GM12878 (cell line): ENCODE measurements around the gene PTRH2.

Experiments
- BHLHE40 ChIP-seq, 2 experiments: fragments of 450-650 bp in 1 of 2; IDR thresholded peaks; 2 replicates each; pipeline ENCODE4 v1.6.1; 2011 to 2017; ENCODE audit warnings: low read depth in 2 of 2, borderline replicate concordance in 1 of 2, improper control_type of control experiment in 1 of 2, low read length in 1 of 2, mild to moderate bottlenecking in 1 of 2
- FOS ChIP-seq: IDR thresholded peaks from 3 replicates; pipeline ENCODE4 v1.6.1; 2011; ENCODE audit warnings: borderline replicate concordance; ENCODE audit not compliant: insufficient read length; ENCODE audit errors: extremely low read depth
- GABPA ChIP-seq: IDR thresholded peaks from 2 replicates; pipeline ENCODE4 v1.6.1; 2014; ENCODE audit warnings: antibody characterized with exemption, low read depth, mild to moderate bottlenecking, inconsistent platforms
- MXI1 ChIP-seq: fragments of 150-350 bp; IDR thresholded peaks from 2 replicates; pipeline ENCODE4 v1.6.1; 2011; ENCODE audit warnings: low read depth, mild to moderate bottlenecking, inconsistent platforms, low read length, improper control_type of control experiment
- MYC ChIP-seq: IDR thresholded peaks from 2 replicates; pipeline ENCODE4 v1.6.1; 2011; ENCODE audit warnings: mild to moderate bottlenecking, low read length, moderate library complexity, inconsistent platforms; ENCODE audit not compliant: insufficient read depth, insufficient replicate concordance, insufficient read length, severe bottlenecking
- POLR2A ChIP-seq: IDR thresholded peaks from 2 replicates; pipeline ENCODE4 v1.6.1; 2011; ENCODE audit warnings: low read depth, mild to moderate bottlenecking, low read length
- POLR2AphosphoS5 ChIP-seq: IDR thresholded peaks from 2 replicates; pipeline ENCODE4 v1.6.1; 2011; ENCODE audit warnings: mild to moderate bottlenecking, low read length, inconsistent platforms
- RAD21 ChIP-seq: IDR thresholded peaks from 2 replicates; pipeline ENCODE4 v1.6.1; 2011; ENCODE audit warnings: mild to moderate bottlenecking, low read depth, low read length, moderate library complexity; ENCODE audit not compliant: insufficient read depth
- SRF ChIP-seq, 2 experiments: IDR thresholded peaks; 2 replicates each; pipeline ENCODE4 v1.6.1; 2011; ENCODE audit warnings: low read depth in 2 of 2, low read length in 2 of 2, mild to moderate bottlenecking in 1 of 2, moderate library complexity in 1 of 2
- TBL1XR1 ChIP-seq: IDR thresholded peaks from 2 replicates; pipeline ENCODE4 v1.6.1; 2012; ENCODE audit warnings: low read depth, low read length, improper control_type of control experiment
- TF ChIP-seq, protein P1 (sequence below): IDR thresholded peaks from 2 replicates; pipeline ENCODE4 v1.6.1; 2011; ENCODE audit warnings: low read depth, low read length, improper control_type of control experiment, borderline replicate concordance
- TF ChIP-seq, protein P2 (sequence below), 3 experiments: IDR thresholded peaks in 2 of 3; conservative IDR thresholded peaks in 1 of 3; 2 replicates each; pipeline ENCODE4 v1.5.1; 2011; ENCODE audit warnings: low read depth in 3 of 3, low read length in 3 of 3, mild to moderate bottlenecking in 3 of 3, control low read depth in 2 of 3, moderate library complexity in 2 of 3, inconsistent platforms in 1 of 3, mixed read lengths in 1 of 3; ENCODE audit not compliant: control insufficient read depth in 2 of 3, insufficient read depth in 1 of 3; ENCODE audit errors: extremely low read depth in 1 of 3
- TF ChIP-seq, protein P3 (sequence below): IDR thresholded peaks from 2 replicates; pipeline ENCODE4 v1.6.1; 2012; ENCODE audit warnings: low read length, inconsistent platforms

DNA sequence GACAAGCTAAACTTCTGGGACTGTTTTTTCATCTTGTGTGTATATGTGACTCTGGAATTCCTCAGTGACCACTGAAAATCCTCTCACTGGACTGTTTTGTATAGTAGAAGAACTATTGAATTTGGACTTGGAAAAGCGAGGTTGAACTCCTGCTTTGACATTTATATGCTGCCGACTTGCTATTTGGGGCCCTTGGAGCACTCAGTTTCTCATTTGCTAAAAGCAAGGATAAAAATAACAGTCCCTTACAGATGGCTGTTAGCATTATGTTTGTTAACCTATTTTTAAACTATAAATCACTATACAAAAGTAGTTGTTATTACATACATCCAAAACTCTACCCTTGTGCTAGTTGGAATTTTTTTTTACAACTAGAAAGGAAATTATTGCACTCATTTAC is 9.2 kb upstream of the PTRH2 start:
- no peak for TF ChIP-seq SRF (IDR thresholded peaks at IDR 0.05; ENCODE audit: low read depth in 2 of 2, low read length in 2 of 2)
- TF ChIP-seq, protein P1, sequence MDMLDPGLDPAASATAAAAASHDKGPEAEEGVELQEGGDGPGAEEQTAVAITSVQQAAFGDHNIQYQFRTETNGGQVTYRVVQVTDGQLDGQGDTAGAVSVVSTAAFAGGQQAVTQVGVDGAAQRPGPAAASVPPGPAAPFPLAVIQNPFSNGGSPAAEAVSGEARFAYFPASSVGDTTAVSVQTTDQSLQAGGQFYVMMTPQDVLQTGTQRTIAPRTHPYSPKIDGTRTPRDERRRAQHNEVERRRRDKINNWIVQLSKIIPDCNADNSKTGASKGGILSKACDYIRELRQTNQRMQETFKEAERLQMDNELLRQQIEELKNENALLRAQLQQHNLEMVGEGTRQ, result no peak
- TF ChIP-seq FOS, result no peak
- TF ChIP-seq, protein P2, sequence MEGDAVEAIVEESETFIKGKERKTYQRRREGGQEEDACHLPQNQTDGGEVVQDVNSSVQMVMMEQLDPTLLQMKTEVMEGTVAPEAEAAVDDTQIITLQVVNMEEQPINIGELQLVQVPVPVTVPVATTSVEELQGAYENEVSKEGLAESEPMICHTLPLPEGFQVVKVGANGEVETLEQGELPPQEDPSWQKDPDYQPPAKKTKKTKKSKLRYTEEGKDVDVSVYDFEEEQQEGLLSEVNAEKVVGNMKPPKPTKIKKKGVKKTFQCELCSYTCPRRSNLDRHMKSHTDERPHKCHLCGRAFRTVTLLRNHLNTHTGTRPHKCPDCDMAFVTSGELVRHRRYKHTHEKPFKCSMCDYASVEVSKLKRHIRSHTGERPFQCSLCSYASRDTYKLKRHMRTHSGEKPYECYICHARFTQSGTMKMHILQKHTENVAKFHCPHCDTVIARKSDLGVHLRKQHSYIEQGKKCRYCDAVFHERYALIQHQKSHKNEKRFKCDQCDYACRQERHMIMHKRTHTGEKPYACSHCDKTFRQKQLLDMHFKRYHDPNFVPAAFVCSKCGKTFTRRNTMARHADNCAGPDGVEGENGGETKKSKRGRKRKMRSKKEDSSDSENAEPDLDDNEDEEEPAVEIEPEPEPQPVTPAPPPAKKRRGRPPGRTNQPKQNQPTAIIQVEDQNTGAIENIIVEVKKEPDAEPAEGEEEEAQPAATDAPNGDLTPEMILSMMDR (IDR thresholded peaks at IDR 0.05 in 2 of 3, conservative IDR thresholded peaks at IDR 0.05 in 1 of 3; ENCODE audit: control insufficient read depth in 2 of 3, extremely low read depth in 1 of 3, insufficient read depth in 1 of 3, low read depth in 3 of 3, low read length in 3 of 3), result no peak
- TF ChIP-seq RAD21, result no peak
- TF ChIP-seq, protein P3, sequence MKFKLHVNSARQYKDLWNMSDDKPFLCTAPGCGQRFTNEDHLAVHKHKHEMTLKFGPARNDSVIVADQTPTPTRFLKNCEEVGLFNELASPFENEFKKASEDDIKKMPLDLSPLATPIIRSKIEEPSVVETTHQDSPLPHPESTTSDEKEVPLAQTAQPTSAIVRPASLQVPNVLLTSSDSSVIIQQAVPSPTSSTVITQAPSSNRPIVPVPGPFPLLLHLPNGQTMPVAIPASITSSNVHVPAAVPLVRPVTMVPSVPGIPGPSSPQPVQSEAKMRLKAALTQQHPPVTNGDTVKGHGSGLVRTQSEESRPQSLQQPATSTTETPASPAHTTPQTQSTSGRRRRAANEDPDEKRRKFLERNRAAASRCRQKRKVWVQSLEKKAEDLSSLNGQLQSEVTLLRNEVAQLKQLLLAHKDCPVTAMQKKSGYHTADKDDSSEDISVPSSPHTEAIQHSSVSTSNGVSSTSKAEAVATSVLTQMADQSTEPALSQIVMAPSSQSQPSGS, result no peak
- TF ChIP-seq POLR2AphosphoS5, result no peak
- no peak for TF ChIP-seq POLR2A
- no peak for TF ChIP-seq MXI1
- TF ChIP-seq MYC, result no peak
- no peak for TF ChIP-seq GABPA
- TF ChIP-seq TBL1XR1, result no peak
- TF ChIP-seq BHLHE40 (IDR thresholded peaks at IDR 0.05; ENCODE audit: borderline replicate concordance in 1 of 2, low read depth in 2 of 2, low read length in 1 of 2), result no peak
